NCI-H2196 (cell line): Measurements from ENCODE around the gene CCDC120.

Experiments
- DNase-seq: peaks from one replicate; lab custom pipeline; 2025; ENCODE audit not compliant: unreplicated experiment; lab: John Stamatoyannopoulos, UW

CCDC120 gene

GRCh38 chrX:49100704-49101628 is 42.2 kb downstream of the CCDC120 start:
- DNase-seq = peak; percentile 89

- DNase-seq = no peak
Measured at GRCh38 chrX:49101629-49101984, 42.8 kb downstream of the CCDC120 start.

GRCh38 chrX:49102190-49102589 is 43.4 kb downstream of the CCDC120 start:
- DNase-seq = no peak

GRCh38 chrX:49103637-49104036 is 44.8 kb downstream of the CCDC120 start:
- DNase-seq = no peak

- DNase-seq = no peak
Measured at GRCh38 chrX:49106296-49106695, 47.5 kb downstream of the CCDC120 start.

GRCh38 chrX:49106930-49107329 is 48.1 kb downstream of the CCDC120 start:
- no peak for DNase-seq

GRCh38 chrX:49108641-49109040 is 49.8 kb downstream of the CCDC120 start:
- DNase-seq = no peak

GRCh38 chrX:49110417-49110816 is 51.6 kb downstream of the CCDC120 start:
- no peak for DNase-seq

GRCh38 chrX:49111791-49112190 is 53.0 kb downstream of the CCDC120 start:
- no peak for DNase-seq

GRCh38 chrX:49116076-49116475 is 57.3 kb downstream of the CCDC120 start:
- no peak for DNase-seq

- no peak for DNase-seq
Measured at GRCh38 chrX:49116716-49117115, 57.9 kb downstream of the CCDC120 start.

GRCh38 chrX:49117581-49117980 is 58.8 kb downstream of the CCDC120 start:
- DNase-seq = no peak
